Measurements from ENCODE around the gene OSBPL5. TPM values are rescaled to one million over a fixed set of nuclear protein-coding genes. Genes with fewer than 3 reads are reported as not detected.
A peak's percentile ranks its signal among the peaks of the same experiment; 100 is the strongest.

The OSBPL5 gene
- total RNA-seq, 2 donors from 2014 or later, result 6.8 to 8.1 TPM

- ATAC-seq (peak; percentile 99), DNase-seq (peak; percentile 64 to 76 (median 70))
- H3K4me3 Mint-ChIP-seq, result peak overlapping the region; percentile 86
Measured at GRCh38 chr11:3049430-3050243, 115.5 kb downstream of the OSBPL5 start.

GRCh38 chr11:3047637-3048036 is 117.5 kb downstream of the OSBPL5 start:
- no peak overlapping the region for H3K27ac Mint-ChIP-seq
- DNase-seq (no peak), ATAC-seq (no peak)
- no peaks in the 10 kb centered on the region for H3K9me3 ChIP-seq (ENCODE audit: control insufficient read depth, low read length, poor library complexity, severe bottlenecking)
- peak overlapping the region; percentile 53 for H3K4me3 Mint-ChIP-seq
- H3K4me1 Mint-ChIP-seq, result peaks cover 31% of the 10 kb centered on the region
- H3K27me3 Mint-ChIP-seq, result no peaks in the 10 kb centered on the region
- H3K36me3 Mint-ChIP-seq (ENCODE audit: low read depth), result no peaks in the 10 kb centered on the region

More at GRCh38 chr11:3049430-3050243, 115.5 kb downstream of the OSBPL5 start:
- H3K36me3 Mint-ChIP-seq (ENCODE audit: low read depth), result no peaks in the 10 kb centered on the region
- peak overlapping the region; percentile 96 for H3K27ac Mint-ChIP-seq
- no peaks in the 10 kb centered on the region for H3K27me3 Mint-ChIP-seq
- H3K4me1 Mint-ChIP-seq, result peaks cover 34% of the 10 kb centered on the region
- no peaks in the 10 kb centered on the region for H3K9me3 ChIP-seq (ENCODE audit: control insufficient read depth, low read length, poor library complexity, severe bottlenecking)

GRCh38 chr11:3046641-3047040 is 118.5 kb downstream of the OSBPL5 start:
- H3K9me3 ChIP-seq (ENCODE audit: control insufficient read depth, low read length, poor library complexity, severe bottlenecking), result no peaks in the 10 kb centered on the region
- H3K36me3 Mint-ChIP-seq (ENCODE audit: low read depth), result no peaks in the 10 kb centered on the region
- no peak for ATAC-seq
- H3K4me3 Mint-ChIP-seq, result no peak overlapping the region
- no peak overlapping the region for H3K27ac Mint-ChIP-seq
- DNase-seq, result no peak
- no peaks in the 10 kb centered on the region for H3K27me3 Mint-ChIP-seq
- peaks cover 31% of the 10 kb centered on the region for H3K4me1 Mint-ChIP-seq

GRCh38 chr11:3046190-3046589 is 118.9 kb downstream of the OSBPL5 start:
- peaks cover 29% of the 10 kb centered on the region for H3K4me1 Mint-ChIP-seq
- H3K4me3 Mint-ChIP-seq, result no peak overlapping the region
- ATAC-seq (no peak), DNase-seq (no peak)
- no peaks in the 10 kb centered on the region for H3K27me3 Mint-ChIP-seq
- H3K27ac Mint-ChIP-seq, result no peak overlapping the region
- no peaks in the 10 kb centered on the region for H3K36me3 Mint-ChIP-seq (ENCODE audit: low read depth)
- H3K9me3 ChIP-seq (ENCODE audit: control insufficient read depth, low read length, poor library complexity, severe bottlenecking), result no peaks in the 10 kb centered on the region

GRCh38 chr11:3044915-3045314 is 120.2 kb downstream of the OSBPL5 start:
- ATAC-seq, result no peak
- no peaks in the 10 kb centered on the region for H3K27me3 Mint-ChIP-seq
- no peaks in the 10 kb centered on the region for H3K36me3 Mint-ChIP-seq (ENCODE audit: low read depth)
- no peak for DNase-seq
- H3K4me3 Mint-ChIP-seq, result no peak overlapping the region
- no peaks in the 10 kb centered on the region for H3K9me3 ChIP-seq (ENCODE audit: control insufficient read depth, low read length, poor library complexity, severe bottlenecking)
- H3K27ac Mint-ChIP-seq, result peak overlapping the region; percentile 27
- H3K4me1 Mint-ChIP-seq, result peaks cover 17% of the 10 kb centered on the region

- no peak for ATAC-seq
- no peaks in the 10 kb centered on the region for H3K9me3 ChIP-seq (ENCODE audit: control insufficient read depth, low read length, poor library complexity, severe bottlenecking)
- no peak overlapping the region for H3K4me3 Mint-ChIP-seq
- no peak for DNase-seq
- H3K27me3 Mint-ChIP-seq, result no peaks in the 10 kb centered on the region
- H3K27ac Mint-ChIP-seq, result peak overlapping the region; percentile 81
- no peaks in the 10 kb centered on the region for H3K36me3 Mint-ChIP-seq (ENCODE audit: low read depth)
- peaks cover 11% of the 10 kb centered on the region for H3K4me1 Mint-ChIP-seq
Measured at GRCh38 chr11:3044004-3044403, 121.1 kb downstream of the OSBPL5 start.

GRCh38 chr11:3043315-3043871 is 121.7 kb downstream of the OSBPL5 start:
- no peaks in the 10 kb centered on the region for H3K27me3 Mint-ChIP-seq
- H3K9me3 ChIP-seq (ENCODE audit: control insufficient read depth, low read length, poor library complexity, severe bottlenecking), result no peaks in the 10 kb centered on the region
- H3K36me3 Mint-ChIP-seq (ENCODE audit: low read depth), result no peaks in the 10 kb centered on the region
- peaks cover 11% of the 10 kb centered on the region for H3K4me1 Mint-ChIP-seq
- H3K4me3 Mint-ChIP-seq, result no peak overlapping the region
- DNase-seq, result no peak
- no peak for ATAC-seq
- H3K27ac Mint-ChIP-seq, result peak overlapping the region; percentile 81

- H3K27me3 Mint-ChIP-seq, result no peaks in the 10 kb centered on the region
- ATAC-seq, result no peak
- H3K27ac Mint-ChIP-seq, result peak overlapping the region; percentile 81
- no peaks in the 10 kb centered on the region for H3K36me3 Mint-ChIP-seq (ENCODE audit: low read depth)
- peaks cover 15% of the 10 kb centered on the region for H3K4me1 Mint-ChIP-seq
- H3K9me3 ChIP-seq (ENCODE audit: control insufficient read depth, low read length, poor library complexity, severe bottlenecking), result no peaks in the 10 kb centered on the region
- H3K4me3 Mint-ChIP-seq, result no peak overlapping the region
- no peak for DNase-seq
Measured at GRCh38 chr11:3042496-3043314, 122.4 kb downstream of the OSBPL5 start.

- no peaks in the 10 kb centered on the region for H3K9me3 ChIP-seq (ENCODE audit: control insufficient read depth, low read length, poor library complexity, severe bottlenecking)
- DNase-seq (no peak), ATAC-seq (no peak)
- H3K27ac Mint-ChIP-seq, result peak overlapping the region; percentile 45
- H3K27me3 Mint-ChIP-seq, result no peaks in the 10 kb centered on the region
- H3K36me3 Mint-ChIP-seq (ENCODE audit: low read depth), result no peaks in the 10 kb centered on the region
- H3K4me3 Mint-ChIP-seq, result no peak overlapping the region
- peaks cover 23% of the 10 kb centered on the region for H3K4me1 Mint-ChIP-seq
Measured at GRCh38 chr11:3041699-3042441, 123.2 kb downstream of the OSBPL5 start.

GRCh38 chr11:3040881-3041280 is 124.2 kb downstream of the OSBPL5 start:
- ATAC-seq (no peak), DNase-seq (no peak)
- Mint-ChIP-seq H3K4me3 (no peak overlapping the region), H3K27ac (peak overlapping the region; percentile 45), H3K36me3 (ENCODE audit: low read depth) (no peaks in the 10 kb centered on the region), H3K4me1 (peaks cover 29% of the 10 kb centered on the region), H3K27me3 (no peaks in the 10 kb centered on the region)
- no peaks in the 10 kb centered on the region for H3K9me3 ChIP-seq (ENCODE audit: control insufficient read depth, low read length, poor library complexity, severe bottlenecking)

GRCh38 chr11:3037945-3038271 is 127.2 kb downstream of the OSBPL5 start:
- no peaks in the 10 kb centered on the region for H3K27me3 Mint-ChIP-seq
- ATAC-seq, result no peak

More at GRCh38 chr11:3037945-3038271, 127.2 kb downstream of the OSBPL5 start:
- Mint-ChIP-seq H3K27ac (no peak overlapping the region), H3K4me1 (peaks cover 23% of the 10 kb centered on the region), H3K36me3 (ENCODE audit: low read depth) (peaks cover 6% of the 10 kb centered on the region), H3K4me3 (no peak overlapping the region)
- no peaks in the 10 kb centered on the region for H3K9me3 ChIP-seq (ENCODE audit: control insufficient read depth, low read length, poor library complexity, severe bottlenecking)
- no peak for DNase-seq
